ENCODE results near the gene LIN54. TPM values are rescaled to one million over a fixed set of nuclear protein-coding genes. Genes with fewer than 3 reads are reported as not detected.

LIN54 gene
- total RNA-seq, 4 donors from 2014 or later = 4.8 to 18.2 (median 9.2) TPM

DNA sequence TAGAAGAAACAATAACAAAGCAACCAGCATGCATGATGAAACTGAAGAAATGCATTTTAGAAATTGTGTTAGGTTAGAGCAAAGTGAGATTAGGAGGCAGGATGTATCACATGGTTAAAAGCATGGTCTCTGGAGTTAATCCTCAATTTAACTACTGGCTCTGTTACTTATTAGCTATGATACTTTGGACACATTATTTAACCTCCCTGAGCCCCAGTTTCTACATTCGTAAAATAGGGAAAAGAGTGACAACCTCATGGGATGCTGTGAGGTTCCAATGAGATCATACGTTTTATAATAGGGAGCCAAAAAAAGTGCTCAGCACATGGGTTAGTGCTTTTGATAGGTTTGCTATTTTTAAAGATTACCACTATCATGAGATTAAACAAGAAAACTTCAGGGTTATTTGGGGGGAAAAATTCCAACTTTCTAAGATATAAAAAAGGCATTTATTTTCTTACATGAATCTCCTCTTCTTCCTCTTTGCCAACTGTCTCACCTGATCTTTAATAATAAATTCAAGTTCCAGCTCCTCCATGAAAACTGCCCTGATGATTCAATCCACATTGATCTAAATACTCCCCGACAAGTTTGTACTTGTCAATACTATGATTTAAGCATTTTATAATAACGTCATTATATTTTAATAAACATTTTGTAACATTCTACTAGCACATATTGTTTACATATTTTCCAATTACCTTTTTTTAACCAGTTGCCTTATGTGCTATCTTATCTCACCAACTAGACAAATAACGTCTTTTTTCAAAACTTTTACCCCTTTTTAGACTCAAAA, 124.3 kb downstream of the LIN54 start:
- DNase-seq = no peak
- Histone ChIP-seq H3K27ac (peak overlapping the region in 2 of 4 donors; percentile 1 to 7), H3K27me3 (no peaks in the 10 kb centered on the region), H3K9me3 (no peaks in the 10 kb centered on the region), H3K4me1 (peaks cover 15 to 53% (median 42%) of the 10 kb centered on the region in 4 donors), H3K36me3 (no peaks in the 10 kb centered on the region), H3K4me3 (no peak overlapping the region)
- 49 to 52% methylated on average over 5 of the region's 5 CpGs for WGBS, 2 donors (ENCODE audit: low coverage in 1 of 2)
- TF ChIP-seq, protein P1, sequence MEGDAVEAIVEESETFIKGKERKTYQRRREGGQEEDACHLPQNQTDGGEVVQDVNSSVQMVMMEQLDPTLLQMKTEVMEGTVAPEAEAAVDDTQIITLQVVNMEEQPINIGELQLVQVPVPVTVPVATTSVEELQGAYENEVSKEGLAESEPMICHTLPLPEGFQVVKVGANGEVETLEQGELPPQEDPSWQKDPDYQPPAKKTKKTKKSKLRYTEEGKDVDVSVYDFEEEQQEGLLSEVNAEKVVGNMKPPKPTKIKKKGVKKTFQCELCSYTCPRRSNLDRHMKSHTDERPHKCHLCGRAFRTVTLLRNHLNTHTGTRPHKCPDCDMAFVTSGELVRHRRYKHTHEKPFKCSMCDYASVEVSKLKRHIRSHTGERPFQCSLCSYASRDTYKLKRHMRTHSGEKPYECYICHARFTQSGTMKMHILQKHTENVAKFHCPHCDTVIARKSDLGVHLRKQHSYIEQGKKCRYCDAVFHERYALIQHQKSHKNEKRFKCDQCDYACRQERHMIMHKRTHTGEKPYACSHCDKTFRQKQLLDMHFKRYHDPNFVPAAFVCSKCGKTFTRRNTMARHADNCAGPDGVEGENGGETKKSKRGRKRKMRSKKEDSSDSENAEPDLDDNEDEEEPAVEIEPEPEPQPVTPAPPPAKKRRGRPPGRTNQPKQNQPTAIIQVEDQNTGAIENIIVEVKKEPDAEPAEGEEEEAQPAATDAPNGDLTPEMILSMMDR (IDR thresholded peaks at IDR 0.05) = no peak
- TF ChIP-seq POLR2A (IDR thresholded peaks at IDR 0.05) (no peak), POLR2AphosphoS5 (IDR thresholded peaks at IDR 0.05) (no peak)
- intact Hi-C loops (cut with DNase I; ENCODE audit: low total_unique reads) (loop anchor here (10.0 kb wide), 1 partner anchor 512 kb away; the partner anchor contains the start of gene HNRNPD), in situ Hi-C loops (cut with MboI; ENCODE audit: low pct_ligation_motif_present in 1 of 4, low pct_unique_long_range_greater_than_20kb in 1 of 4, low sequenced_read_pairs in 3 of 4) (loop anchor here in 2 of 4 donors (25.0 kb wide), 1 partner anchor 401 kb away; the partner anchor contains the start of gene COQ2 (in 2 of the 2))

DNA sequence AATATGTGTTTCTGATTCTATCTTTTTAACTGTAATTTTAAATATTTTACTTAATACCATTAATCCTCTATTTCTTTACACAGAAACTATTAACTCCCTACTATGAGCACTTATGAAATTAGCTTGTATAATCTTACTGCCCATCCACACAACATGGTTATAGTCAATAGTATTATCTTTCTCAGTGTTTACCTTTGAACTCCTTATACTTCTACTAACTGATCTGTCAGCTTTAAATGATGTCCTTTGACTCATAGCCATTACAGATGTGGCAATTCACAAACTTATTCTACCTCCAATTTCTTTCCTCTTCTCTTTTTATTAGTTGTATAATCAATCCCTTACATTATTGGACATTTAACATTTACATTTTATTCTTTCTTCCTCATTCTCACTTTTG, 125.2 kb downstream of the LIN54 start:
- Histone ChIP-seq H3K4me1 (peaks cover 15 to 53% (median 42%) of the 10 kb centered on the region in 4 donors), H3K9me3 (no peaks in the 10 kb centered on the region), H3K36me3 (peaks cover 0 to 2% (median 0%) of the 10 kb centered on the region in 4 donors), H3K27me3 (no peaks in the 10 kb centered on the region), H3K4me3 (no peak overlapping the region), H3K27ac (peak overlapping the region in 1 of 4 donors; percentile 7)
- TF ChIP-seq, protein P1 (IDR thresholded peaks at IDR 0.05) = no peak
- TF ChIP-seq EP300 (IDR thresholded peaks at IDR 0.05; ENCODE audit: low read depth) (no peak), POLR2AphosphoS5 (IDR thresholded peaks at IDR 0.05) (no peak), POLR2A (IDR thresholded peaks at IDR 0.05) (no peak)
- in situ Hi-C loops (cut with MboI; ENCODE audit: low pct_ligation_motif_present in 1 of 4, low pct_unique_long_range_greater_than_20kb in 1 of 4, low sequenced_read_pairs in 3 of 4) = loop anchor here in 2 of 4 donors (25.0 kb wide), 1 partner anchor 402 kb away; the partner anchor contains the start of gene COQ2 (in 2 of the 2)
- no peak for DNase-seq
- intact Hi-C loops (cut with DNase I; ENCODE audit: low total_unique reads) = loop anchor here (10.0 kb wide), 1 partner anchor 511 kb away; the partner anchor contains the start of gene HNRNPD

Small RNA genes lying within 50 kb of the gene (small RNA-seq; reads per million reads assigned to genes)
- gene RF00019 (0 reads per million in 4 donors), gene RNU6-615P (0 reads per million in 4 donors)

Other genes with a start within 250 kb of the LIN54 start
- gene SCD5, start 212.0 kb downstream of the LIN54 start, total RNA-seq = 1 to 10 TPM; 1.5 to 7.5 (median 3.5) TPM
- gene SEC31A, start 119.7 kb downstream of the LIN54 start, total RNA-seq = 100 to 1,000 TPM; 144 to 214 (median 163) TPM
- 1 to 10 TPM; 3.7 to 7.3 (median 5.6) TPM for gene THAP9, start 110.1 kb downstream of the LIN54 start, total RNA-seq
- 10 to 100 TPM in 3 of 4 donors, 1 to 10 TPM in 1; 6.7 to 81.8 (median 32.3) TPM for gene COPS4, start 24.4 kb upstream of the LIN54 start, total RNA-seq
- gene PLAC8, start 103.9 kb upstream of the LIN54 start, total RNA-seq = 100 to 1,000 TPM in 3 of 4 donors, 10 to 100 TPM in 1; 27.3 to 569 (median 401) TPM